Inferior parietal cortex (tissue), 1 donor: ENCODE measurements around the gene ZMYND11.
"Not testable (repeated sequence)": the region's sequence is repeated elsewhere in the genome, so short reads cannot be mapped to it uniquely, and the experiment has no call there.

ENCODE experiments used
- DNase-seq: peaks from one replicate; pipeline ENCODE4 v3.0.0-alpha.2; 2016; ENCODE audit errors: extremely low spot score

ZMYND11 gene

DNA sequence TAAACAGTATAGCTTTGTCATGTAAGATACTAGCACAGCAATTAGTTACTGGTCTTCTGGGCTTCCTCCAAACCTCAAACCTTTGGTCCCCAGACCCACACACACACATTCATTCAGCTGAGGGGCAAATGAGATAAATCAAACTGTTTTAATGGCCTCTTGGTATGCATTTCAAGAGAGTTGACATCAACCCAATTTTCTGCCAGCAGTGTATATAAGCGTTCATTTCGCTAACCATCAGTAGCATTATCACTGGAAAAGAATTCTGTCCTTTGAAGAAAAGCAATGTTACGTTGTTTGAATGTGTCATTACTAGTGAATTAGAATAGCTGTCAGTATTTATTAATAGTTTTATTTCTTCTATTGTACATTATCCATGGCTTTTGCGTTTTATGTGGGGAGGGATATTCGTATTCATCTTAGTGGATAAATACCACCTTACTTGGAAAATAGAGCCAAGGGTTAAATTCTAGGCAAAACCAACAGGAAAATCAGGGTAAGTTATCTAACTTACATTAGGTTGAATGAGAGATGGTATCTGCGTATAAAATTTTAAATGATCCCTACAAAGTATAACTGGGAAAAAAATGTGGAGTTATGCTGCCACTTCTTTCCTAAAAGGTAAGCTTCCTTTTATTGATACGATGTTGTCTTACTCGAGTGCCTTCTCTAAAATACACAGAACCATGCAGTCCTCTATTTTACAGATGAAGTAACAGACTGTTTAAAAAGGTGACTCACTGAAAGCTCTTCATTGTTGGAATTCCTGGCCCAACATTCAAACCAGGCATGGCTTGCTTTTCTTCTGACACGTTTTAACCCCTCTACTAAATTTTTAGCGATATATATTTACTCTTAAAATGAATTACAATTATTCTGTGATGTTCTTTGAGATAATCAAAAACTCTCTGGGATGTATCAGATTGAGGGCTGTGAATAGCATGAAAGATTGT lies 2.0 kb upstream of the ZMYND11 start:
- DNase-seq: peak; percentile 9

DNA sequence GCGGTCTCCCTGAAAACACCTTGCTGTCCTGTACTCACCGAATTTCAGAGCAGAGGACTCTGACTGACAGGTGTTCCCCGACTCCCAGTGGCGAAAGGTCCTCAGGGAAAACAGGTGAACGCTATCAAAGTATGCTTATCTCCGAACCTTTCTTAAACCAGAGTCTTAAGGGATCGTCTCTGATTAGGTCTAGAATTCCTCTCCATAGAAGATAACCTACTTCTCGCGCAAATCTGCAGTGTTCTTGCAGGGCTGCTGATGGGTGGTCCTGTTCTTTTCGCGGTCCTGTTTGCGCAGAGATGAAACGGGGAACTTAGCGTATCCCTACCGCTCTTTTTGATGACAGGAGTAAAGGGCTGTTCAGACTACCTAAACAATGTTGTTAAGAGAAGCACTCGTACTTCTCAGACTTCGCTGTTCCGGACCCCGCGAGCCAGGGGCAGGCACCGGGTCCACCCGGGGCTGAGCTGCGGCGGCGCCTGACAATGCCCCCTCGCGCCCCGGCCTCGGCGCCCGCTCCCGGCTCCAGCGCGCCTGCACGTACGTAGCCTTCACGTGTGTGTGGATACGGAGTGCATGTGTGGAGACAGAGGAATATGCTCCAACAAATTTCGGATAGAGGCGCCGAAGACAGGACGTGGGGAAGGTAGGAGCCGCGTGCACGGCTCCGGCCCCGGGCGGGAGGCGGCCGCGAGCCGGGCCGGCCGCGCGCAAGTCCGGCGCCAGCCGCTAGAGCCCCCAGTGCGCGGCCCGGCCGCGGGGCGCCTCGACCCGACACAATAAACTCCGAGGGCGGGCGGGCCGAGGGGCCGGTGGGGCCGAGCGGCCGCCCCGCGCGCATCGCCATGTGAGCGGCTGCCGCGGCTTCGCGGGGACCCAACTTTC lies 766 bp upstream of the ZMYND11 start:
- peak; percentile 40 for DNase-seq

DNA sequence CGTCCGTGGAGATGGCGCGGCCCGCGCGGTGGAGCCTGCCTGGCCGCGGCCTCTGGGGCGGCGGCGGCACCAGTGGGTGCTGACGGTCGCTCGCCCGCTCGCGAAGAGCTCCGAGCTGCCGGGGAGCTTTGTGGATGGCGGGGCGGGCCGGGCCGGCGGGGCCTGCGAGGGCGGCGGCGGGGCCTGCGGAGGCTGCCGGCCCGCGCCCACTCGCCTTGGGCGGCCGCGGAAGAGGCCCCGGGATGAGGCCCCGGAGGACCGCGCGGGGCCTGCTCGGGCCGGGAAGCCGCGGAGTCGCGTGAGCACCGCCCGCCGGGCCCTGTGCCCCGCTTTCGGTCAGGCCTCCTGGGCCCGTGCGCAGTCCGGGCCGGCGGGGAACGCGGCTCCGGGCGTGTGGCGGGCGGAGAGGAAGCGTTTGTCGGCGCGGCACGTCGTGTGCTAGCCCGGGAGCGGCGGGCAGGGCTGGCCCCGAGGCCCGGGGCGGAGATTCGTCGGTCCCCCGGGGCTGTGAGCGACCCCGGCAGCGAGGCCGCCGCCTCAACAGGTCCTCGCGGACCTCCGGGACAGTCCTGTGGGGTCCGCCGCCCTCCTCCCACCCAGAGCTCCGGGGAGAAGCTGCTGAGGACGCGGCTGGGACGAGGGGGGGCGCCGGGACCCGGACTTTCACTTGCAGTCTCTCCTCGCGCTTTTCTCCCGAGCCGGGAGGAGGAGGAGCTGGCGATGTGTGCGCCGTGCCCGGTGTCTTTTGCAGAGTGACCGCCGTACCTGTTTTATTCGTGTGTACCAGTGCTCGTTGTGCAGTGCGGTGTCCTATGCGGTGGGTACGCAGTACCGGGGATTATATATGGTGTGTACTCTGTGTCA lies 578 bp downstream of the ZMYND11 start:
- peak; percentile 29 for DNase-seq

DNA sequence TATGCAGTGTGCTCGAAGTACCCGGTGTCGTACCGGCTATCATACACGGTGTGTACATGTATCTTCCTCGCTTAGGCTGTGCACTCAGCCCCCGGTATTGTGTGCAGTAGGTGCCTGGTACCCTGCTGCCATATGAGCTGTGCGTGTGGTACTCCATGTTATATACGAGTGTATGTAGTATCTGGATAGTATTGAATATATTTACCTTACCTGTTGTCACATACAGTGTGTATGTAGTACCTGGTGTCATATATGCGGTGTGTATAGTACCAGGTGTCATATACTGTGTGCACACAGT lies 1.2 kb downstream of the ZMYND11 start:
- DNase-seq: peak; percentile 25

DNA sequence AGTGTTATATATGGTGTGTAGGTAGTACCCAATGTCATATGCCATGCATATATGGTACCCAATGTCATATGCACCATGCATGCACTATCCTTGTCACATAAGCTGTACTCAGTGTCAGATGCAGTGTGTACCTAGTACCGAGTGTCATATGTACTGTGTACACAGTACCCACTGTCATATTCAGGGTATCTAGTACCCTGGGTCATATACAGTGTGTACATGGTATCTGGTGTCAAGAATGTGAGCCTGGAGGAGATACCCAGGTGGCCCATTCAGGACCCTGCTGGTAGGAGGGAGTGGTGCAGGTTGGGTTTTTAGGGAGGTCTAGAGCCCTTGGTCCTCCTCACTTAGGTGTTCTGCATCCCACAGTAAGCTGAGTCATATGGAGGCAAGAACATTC lies 1.8 kb downstream of the ZMYND11 start:
- DNase-seq: no peak

DNA sequence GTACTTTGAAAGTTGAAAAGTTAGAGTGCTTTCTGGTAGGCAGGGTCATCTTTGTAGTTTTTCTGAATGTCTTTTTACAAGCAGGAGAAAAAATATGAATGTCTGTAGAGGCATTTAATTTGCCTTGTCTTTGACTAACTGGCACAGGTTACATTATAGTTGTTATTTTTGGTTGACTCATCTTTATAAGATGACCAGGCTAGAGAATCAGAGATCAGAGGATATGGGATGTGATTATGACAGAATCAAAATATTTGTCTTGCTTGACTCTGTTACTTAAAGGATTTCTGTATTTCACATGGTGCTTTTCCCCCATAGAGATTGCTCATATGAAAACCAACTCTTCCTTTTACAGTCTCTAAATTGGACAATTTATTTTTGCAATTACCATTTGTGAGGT lies 2.4 kb downstream of the ZMYND11 start:
- no peak for DNase-seq

DNA sequence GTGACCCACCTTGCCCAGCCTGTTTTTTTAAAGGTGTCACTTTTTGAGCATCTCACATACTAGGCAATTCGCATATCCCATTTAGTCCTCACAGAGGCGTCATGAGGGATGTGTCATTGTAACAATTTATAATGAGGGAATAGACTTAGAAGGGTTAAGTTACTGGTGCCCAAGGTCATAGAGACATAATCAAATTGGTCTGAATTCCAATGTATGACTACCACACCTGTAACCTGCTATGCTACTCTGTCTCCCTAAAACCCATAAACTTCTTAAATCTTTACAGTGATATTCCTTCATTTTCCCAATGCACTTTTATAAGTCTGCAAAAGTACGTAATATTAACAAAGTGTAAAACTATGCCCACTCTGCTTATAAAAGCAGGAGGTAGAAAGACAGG lies 7.1 kb downstream of the ZMYND11 start:
- DNase-seq: no peak

DNA sequence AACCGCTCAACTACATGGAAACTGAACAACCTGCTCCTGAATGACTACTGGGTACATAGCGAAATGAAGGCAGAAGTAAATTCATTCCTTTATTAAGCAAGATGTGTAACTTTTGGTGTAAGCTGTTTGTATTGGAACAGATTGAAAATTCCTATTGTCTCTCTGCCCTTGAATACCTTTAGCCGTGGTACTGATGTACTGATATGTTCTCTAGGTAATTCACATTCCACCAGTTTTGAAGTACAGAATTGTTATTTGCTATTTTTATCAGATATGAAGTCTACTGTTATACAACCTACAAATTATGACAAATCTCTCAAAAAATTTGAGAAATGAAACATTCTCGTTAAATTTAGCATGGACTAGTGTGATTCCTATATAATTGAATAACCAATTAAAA lies 17.7 kb downstream of the ZMYND11 start:
- DNase-seq: no peak

DNA sequence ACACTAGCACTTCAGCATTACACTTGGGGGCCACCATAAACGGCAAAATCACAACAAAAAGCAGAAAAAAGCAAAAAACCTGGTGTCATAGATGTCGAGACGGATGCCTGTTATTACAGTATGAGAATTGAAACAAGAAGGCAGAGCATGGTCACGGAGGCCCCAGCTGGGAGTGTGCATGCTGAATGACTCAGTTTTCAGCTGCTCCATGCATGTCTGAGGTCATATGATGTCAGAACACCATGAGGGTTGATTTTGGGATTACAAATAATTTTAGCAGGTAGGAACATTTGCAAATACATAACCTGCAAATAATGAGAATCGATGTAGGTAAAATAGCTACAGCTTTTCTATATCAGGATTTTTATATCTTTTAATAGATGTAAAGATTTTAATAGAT lies 19.1 kb downstream of the ZMYND11 start:
- no peak for DNase-seq

DNA sequence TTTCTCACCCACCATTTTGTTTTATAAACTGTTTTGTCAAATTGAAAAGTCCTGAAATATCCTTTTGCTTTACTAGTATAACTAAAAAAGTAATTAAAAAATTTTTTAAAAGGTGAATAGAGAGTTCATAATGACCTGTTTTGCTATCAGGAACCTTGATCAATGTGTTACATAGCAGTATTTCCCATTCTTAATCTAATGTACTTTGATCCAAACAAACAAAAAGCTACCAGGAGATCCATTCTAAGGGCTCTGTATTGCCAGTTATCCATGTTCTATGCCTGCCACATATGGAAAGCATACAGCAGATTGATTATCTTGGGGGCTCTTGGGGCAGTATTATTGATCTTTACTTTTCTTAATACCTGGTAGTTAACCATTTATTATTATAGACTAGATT lies 32.1 kb downstream of the ZMYND11 start:
- no peak for DNase-seq

DNA sequence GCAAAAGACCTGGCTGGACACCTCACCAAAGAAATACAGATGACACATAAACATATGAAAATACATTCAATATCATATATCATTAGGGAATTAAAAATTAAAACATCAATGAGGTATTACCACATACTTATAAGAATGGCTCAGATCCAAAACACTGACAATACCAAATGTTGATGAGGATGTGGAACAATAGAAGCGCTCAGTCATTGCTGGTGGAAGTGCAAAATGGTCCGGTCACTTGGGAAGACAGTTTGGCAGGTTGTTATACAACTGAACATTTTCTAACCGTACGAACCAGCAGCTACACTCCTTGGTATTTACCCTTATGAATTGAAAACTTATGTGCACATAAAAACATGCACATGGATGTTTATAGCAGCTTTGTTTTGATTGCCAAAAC lies 38.5 kb downstream of the ZMYND11 start:
- DNase-seq: no peak

DNA sequence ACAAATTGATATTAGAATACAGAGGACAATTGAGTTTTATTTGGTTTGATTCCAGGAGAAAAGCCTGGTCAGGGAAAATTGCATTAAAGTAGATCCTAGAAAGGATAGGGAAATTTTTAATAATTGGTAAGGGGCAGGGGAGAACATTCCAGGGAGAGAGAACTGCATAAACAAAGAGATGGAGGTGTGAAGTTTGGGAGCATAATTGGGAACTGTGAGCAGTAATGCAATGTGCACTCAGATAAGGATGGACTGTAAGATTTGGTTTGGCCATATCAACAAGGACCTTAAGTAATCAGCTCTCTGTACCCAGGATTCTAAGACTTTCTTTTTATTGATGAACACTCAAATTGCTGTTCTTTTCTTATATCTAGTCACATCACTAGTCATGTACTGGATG lies 41.4 kb downstream of the ZMYND11 start:
- peak; percentile 4 for DNase-seq

DNA sequence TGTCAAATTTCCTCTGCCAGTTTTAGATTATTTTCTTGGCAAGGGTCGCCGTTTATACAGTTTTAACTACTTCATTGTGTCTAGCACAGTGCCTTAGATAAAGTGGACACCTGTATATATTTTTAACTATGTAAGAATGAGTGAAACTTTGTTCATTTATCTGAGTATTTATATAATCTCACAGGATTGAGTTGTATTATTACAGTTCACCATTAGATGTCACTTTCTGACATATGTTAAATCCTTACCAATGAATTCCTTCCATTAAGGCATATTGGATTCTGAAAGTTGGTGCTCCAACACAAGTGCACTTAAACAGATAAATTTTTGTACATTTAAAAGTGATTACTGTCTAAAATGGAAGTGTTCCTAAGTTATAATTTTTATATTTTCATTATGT lies 43.0 kb downstream of the ZMYND11 start:
- peak; percentile 43 for DNase-seq

DNA sequence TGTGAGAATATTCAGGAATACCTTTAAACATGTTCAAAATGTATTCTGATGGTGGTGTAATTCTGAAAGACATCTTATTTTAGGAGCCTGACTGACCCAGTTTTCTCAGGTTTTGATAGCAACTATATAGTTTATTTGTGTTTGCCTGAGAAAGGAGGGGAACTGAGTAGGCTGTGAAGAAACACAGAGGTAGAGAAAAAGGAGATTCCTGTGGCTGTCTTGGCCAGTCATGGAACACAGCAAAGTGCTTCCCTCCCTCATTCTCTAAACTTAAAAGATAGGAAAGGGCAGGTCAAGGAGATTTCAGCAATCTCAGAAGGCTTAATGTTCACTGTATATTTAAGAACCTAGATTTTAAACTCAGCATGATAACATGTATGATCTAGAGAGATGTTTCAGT lies 43.5 kb downstream of the ZMYND11 start:
- no peak for DNase-seq

DNA sequence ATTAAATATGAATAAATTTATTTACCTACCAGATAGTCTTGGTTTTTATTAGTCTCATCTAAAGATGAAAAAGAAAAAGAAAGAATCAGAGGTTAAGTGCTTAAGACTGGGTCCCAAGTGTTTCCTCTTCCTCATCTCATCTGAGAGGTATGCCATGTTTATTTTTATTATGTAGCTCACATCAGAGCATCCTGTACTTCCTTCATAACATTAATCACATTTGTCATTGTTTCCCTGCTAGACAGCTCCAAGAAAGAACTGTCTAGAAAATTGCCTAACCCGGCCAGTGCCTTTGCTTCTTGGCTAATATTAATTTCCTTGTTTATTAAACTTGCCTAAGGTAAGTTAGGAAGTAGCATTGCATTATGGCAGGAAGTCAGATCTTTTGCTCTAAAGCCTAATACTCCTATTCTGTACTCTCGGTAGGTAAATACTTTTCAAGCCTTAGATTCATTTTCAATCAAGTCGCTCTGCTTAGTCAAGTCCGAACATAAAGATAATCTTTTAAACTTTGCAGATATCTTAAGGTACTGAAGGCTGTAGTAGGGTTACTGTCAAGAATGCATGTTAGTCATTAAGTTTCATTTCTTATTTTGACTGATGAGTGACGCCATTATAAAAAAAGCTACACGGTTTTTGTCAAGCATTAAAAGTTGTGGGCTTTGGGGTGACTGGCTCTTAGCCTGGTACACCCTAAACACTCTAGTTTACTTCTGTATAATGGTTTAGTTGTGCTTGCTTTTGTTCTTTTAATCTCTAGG lies 47.4 kb downstream of the ZMYND11 start:
- DNase-seq: no peak

DNA sequence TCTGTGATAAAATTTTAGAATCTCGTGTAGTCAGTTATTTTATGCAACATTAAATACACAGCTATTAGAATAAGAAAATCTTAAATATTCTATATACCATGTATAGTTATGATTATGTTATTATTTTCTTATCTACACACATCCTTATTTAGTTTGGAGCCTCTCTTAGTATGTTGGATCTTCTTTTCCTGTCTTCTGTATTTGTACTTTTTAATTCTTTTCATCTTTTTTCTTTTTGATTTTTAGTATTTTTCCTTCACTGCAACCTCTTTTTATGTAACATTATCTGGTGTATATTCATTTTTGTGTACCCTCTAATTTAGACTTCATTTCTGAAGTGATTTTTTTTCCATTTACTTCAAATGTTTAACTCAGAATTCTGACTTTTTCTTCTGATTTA lies 48.9 kb downstream of the ZMYND11 start:
- DNase-seq: no peak

DNA sequence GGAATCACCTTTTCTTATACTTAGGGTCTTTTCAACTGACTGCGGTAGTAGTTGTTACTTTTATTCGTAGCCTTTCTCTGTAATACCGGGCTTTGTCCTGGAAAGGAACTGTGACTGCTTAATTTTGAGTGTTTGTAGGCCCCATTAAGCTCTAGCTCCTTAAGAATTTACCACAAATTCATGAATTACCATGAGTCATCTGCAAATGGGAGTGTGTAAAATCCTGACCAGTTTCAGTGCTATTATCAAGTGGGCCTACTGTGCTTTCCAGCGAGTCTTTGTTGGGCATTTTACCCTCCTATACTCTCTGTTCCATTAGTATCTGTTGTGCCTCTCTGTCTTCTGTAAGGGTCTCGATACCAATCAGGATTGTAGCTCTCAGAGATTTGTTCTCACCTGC lies 49.7 kb downstream of the ZMYND11 start:
- no peak for DNase-seq

DNA sequence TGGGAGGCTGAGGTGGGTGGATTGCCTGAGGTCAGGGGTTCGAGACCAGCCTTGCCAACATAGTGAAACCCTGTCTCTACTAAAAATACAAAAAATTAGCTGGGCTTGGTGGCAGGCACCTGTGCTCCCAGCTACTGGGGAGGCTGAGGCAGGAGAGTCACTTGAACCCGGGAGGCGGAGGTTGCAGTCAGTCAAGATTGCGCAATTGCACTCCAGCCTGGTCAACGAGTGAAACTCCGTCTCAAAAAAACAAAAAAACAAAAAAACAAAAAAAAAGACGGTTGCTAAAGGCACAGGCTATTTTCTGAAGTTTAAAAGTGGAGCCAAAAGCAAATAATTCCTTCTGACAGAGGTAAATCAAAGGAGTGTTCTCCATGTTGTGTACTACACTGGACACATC lies 50.3 kb downstream of the ZMYND11 start:
- not testable (repeated sequence) for DNase-seq

DNA sequence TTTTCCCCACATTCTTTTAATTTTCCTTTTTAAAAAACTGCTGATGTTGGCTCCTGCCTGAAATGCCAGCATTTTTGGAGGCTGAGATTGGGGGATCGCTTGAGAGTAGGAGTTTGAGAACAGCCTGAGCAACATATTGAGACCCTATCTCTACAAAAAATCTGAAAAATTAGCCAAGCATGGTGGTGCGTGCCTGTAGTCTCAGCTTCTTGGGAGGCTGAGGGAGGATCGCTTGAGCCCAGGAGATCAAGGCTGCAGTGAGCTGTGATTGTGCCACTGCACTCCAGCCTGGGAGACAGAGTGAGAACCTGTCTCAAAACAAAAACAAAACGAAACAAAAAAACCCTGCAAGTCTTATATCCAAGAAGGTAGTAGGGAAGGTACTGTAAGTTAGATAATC lies 51.7 kb downstream of the ZMYND11 start:
- no peak for DNase-seq

DNA sequence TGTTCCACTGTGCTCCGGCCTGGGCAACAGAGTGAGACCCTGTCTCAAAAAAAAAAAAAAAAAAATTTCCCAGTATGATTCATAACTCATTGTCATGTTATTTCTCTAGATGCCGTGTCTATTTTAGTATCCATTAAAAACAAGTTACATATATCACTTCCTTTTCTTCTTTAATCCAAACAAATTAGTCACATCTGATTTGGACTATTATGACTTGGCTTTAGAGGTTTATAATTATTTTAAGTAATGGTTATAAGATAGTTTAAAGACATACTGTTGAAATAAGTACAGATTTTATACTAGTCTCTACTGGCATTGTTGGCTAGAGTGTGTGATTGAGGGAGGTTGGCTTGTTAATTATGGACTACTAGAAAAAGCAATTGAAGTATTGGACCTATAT lies 53.3 kb downstream of the ZMYND11 start:
- no peak for DNase-seq

DNA sequence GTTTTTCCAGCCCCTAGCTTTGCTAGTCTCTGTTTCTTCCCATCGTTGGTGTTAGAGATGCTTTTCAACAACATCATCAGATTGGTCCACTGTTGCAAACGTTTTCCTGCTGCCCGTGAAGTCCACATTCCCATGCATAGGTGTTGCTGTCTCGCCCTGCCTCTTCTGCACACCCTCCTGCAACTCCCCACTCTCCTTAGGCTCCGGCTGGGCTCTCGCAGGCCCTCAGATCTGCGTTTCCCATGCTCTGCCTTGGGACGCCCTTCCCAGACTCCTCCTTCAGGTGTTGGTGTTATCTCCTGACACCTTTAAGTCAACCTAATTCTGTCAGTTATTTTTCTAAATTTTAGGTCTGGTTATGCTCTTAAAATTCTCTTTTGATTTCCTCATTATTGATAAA lies 55.0 kb downstream of the ZMYND11 start:
- no peak for DNase-seq
